NCI-H446 treated with DMSO at 0.1 percent for 48 hours (cell line): ENCODE data around the gene MARK3.

Source experiments
- DNase-seq: peaks from one replicate; lab custom pipeline; 2025; lab: John Stamatoyannopoulos, UW

Gene MARK3

GRCh38 chr14:103366741-103367140, 18.5 kb upstream of the MARK3 start:
- no peak for DNase-seq

DNA sequence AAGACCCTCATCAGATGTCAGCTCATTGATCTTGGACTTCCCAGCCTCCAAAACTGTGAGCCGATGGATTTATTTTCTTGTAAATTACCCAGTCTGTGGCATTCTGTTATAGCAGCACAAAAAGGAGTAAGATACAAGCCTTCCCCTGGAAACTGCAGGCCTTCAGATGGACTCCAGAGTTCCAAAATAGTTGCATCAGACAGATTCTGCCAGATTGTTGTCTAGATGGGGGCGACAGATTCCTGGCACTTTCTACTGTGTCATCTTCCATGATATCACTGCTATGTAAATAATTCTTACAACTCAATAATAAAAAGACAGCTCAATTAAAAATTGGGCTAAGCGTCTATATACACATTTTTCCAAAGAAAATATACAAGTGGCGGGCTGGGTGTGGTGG, 17.2 kb upstream of the MARK3 start:
- DNase-seq = no peak

DNA sequence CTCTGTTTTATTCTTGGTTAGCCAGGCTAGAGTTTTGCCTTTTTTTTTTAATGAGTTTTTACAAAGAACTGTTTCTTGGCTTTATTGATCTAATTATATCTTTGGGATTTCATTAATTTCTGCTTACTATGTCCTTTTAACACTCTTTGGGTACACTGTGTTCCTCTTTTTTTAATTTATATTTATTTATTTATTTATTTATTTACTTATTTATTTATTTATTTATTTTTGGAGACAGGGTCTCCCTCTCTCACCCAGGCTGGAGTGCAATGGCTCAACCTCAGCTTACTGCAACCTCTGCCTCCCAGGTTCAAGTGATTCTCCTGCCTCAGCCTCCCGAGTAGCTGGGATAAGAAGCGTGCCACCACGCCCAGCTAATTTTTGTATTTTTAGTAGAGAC, 15.1 kb upstream of the MARK3 start:
- no peak for DNase-seq

DNA sequence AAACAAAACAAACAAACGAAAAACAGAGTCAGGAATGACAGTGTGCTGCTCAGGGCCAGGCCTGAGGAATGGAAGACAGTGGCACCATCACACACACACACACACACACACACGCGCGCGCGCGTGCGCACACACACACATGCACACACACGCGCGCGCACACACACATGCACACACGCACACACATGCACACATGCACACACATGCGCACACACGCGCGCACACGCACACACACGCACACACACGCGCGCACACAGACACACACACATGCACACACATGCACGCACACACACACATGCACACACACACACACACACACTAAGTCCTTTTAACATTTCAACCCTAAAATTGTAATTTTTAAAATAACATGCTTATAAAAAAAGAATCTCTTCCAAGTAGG, 13.2 kb upstream of the MARK3 start:
- DNase-seq = no peak

GRCh38 chr14:103372552-103373304, 12.5 kb upstream of the MARK3 start:
- no peak for DNase-seq

- no peak for DNase-seq
Observed at GRCh38 chr14:103374121-103374520, 11.1 kb upstream of the MARK3 start.

- DNase-seq = no peak
Observed at GRCh38 chr14:103377522-103378037, 7.6 kb upstream of the MARK3 start.

DNA sequence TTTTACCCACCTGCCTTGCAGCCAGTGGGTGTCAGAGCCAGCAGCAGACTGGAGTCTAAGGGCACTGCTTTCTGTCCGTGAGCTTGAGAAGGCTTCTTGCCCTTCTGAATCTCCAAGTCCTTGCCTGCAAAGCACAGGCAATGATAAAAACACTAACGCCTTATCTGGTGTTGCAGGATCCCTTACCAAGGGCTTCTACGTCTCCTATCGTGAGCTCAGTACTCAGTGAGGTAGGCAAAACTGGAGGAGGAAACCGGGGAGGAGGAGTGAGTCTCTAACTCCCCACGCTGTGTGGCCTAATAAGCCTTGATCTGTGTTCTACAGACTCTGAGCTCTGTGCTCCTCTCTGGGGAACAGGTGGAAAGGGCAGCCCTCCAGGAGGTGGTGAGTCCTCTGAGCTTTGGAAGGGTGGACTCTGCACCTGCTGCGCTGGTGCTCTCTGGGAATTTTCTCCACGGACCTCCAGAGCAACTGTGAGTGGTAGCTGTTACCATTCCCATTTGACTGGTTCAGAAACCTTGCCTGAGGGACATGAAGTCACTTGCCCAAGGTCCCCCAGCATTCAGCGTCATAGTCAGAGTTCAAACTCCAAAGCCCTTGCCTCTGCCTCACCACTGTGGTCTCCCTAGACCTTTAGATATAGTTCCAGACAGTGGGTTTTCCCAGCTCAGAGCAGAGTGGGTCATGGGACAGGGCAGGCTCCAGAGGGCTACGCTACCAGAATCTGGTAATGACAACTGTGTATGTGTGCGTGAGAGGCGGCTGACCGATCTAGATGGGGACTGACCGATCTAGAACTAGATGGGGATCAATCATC, 7.0 kb upstream of the MARK3 start:
- DNase-seq = no peak

GRCh38 chr14:103380719-103381377, 4.4 kb upstream of the MARK3 start:
- DNase-seq = no peak

GRCh38 chr14:103382376-103382775, 2.8 kb upstream of the MARK3 start:
- no peak for DNase-seq

DNA sequence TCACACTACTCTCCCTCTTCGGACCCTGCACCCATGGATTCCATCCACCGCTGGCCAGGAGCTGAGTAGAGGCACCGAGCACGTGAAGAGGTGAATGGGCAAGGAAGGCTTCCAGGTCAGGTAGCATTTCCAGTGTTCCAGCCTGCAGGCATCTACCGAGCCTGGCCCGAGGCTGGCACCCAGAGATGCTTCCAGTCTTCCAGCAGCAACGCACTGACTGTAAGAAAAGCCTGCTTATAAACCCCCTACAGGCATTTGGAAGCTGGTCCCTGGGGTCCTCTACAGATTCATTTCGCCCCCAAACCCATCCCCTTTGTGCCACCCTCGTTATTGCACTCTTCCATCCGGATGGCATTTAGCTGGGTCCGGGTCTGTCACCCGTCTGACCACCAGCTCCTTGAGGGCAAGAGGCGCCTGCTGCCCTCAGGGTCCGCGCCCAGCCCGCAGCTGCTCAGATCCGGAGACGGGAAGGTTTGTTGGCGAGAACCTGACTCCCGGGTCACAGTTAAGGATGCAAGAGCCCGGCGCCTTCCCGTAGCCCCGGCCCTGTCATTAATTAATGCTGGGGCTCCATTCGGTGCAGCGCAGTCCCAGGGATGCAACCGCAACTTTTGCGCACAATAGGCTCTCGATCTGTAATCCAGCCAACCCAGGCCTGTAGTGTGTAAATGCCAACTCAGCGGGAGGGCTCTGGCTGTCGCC, 614 bp upstream of the MARK3 start:
- DNase-seq = no peak

DNA sequence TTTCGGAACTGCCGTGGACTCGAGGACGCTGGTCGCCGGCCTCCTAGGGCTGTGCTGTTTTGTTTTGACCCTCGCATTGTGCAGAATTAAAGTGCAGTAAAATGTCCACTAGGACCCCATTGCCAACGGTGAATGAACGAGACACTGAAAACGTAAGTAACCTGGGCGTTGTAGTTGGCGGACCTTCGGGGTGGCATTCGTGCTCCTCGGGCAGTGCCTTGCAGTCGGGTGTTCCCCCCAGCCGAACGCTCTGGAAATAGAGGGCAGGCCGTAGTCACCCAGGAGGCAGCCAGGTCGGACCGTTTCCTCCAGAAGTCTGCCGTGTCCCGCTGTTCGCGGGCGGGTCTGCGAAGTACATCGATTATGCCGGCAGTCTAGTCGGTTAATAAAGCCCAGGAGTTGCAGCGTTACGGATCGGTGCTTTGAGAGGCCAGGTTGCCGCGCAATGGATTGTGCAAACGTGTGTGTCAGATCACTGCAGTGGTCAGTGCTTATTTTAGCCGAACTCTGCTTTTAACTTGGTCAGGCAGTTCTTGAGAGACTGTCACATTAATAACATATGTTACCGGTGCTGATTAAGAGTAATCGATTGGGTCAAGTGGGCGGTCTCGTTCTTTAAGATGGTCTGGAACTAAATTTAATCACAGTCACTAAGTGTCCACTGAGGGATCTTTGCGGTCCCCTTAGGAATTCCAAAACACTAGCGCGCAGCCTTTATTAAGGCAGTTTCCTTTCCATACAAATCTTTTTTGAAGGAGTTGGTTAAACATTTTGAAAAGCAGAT, 906 bp downstream of the MARK3 start:
- no peak for DNase-seq

- DNase-seq = no peak
Observed at GRCh38 chr14:103386713-103387329, 1.6 kb downstream of the MARK3 start.

GRCh38 chr14:103388664-103389063, 3.4 kb downstream of the MARK3 start:
- DNase-seq = no peak

DNA sequence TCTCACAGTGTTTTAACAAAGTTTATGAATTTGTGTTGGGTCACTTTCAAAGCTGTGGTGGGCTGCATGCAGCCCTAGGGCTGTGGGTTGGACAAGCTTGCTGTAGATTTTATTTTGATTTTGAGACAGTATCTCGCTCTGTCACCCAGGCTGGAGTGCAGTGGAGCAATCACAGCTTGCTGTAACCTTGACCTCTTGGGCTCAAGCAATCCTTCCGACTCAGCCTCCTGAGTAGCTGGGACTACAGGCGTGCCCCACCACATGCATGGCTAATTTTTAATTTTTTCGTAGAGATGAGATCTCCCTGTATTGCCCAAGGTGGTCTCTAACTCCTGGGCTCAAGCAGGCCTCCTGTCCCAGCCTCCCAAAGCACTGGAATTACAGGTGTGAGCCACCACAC, 5.4 kb downstream of the MARK3 start:
- DNase-seq = no peak

GRCh38 chr14:103391048-103391447, 5.8 kb downstream of the MARK3 start:
- peak; percentile 20 for DNase-seq

- no peak for DNase-seq
Observed at GRCh38 chr14:103392106-103392505, 6.9 kb downstream of the MARK3 start.

DNA sequence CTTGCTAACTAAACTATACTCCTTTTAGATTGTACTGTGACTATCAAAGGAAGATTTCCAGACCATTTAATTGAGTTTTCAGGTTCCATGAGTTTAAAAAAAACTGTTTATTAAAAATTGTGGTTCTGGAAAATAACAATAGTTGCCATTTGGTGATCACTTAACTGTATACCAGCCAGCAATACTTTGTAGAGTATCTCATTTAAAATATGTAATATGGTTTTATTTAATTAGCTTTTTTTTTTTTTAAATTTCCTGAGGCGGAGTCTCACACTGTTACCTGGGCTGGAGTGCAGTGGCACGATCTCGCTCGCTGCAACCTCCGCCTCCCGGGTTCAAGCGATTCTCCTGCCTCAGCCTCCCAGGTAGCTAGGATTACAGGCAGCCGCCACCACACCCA, 7.4 kb downstream of the MARK3 start:
- no peak for DNase-seq

DNA sequence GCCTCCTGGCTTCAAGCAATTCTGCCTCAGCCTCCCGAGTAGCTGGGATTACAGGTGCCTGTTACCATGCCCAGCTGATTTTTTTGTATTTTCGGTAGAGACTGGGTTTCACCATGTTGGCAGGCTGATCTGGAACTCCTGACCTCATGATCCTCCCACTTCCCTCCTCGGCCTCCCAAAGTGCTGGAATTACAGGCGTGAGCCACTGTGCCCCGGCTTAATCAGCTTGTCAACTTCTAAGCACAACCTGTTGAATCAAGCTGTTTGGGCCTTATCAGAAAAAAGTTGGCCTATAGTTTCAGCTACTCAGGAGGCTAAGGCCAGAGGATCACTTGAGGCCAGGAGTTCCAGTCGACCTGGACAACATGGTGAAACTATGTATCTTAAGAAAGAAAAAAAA, 7.9 kb downstream of the MARK3 start:
- DNase-seq = no peak

- no peak for DNase-seq
Observed at GRCh38 chr14:103393676-103394626, 8.7 kb downstream of the MARK3 start.
